IMR-90 (cell line): Measurements from ENCODE around the gene ADGRB3. TPM values are rescaled to one million over a fixed set of nuclear protein-coding genes. Genes with fewer than 3 reads are reported as not detected.
A peak's percentile ranks its signal among the peaks of the same experiment; 100 is the strongest.

Source experiments
- ATAC-seq: fragments of 200-7000 bp; cut with Tn5 transposase; 2 replicates; pipeline ENCODE4 v1.9.1; 2020; ENCODE audit warnings: low read depth, mild to moderate bottlenecking, moderate library complexity
- BruUV-seq: library from RNA; stranded (reverse); fragments of 400-500 nt; replicated peaks from 2 replicates; lab custom pipeline; 2021; lab: Mats Ljungman, UMichigan
- CTCF ChIA-PET: fragments of 300-600 bp; formaldehyde crosslinking; extraction: SDS; loops from one replicate; lab custom pipeline; 2021; ENCODE audit warnings: antibody characterized with exemption; lab: Yijun Ruan, JAX
- POLR2A ChIA-PET: fragments of 300-600 bp; sonication (Branson Sonifier 250); formaldehyde crosslinking; loops from one replicate; lab custom pipeline; 2022; ENCODE audit warnings: antibody characterized with exemption; ENCODE audit not compliant: unreplicated experiment; lab: Charles Lee
- DNase-seq: peaks from one replicate; pipeline ENCODE4 v3.0.0; 2013
- H2AFZ ChIP-seq: replicated peaks from 2 replicates; pipeline ENCODE3; 2013; ENCODE audit warnings: low read length, mild to moderate bottlenecking; ENCODE audit not compliant: poor library complexity
- H2AK5ac ChIP-seq: 2 replicates; pipeline ENCODE4 v1.6.1; 2013; ENCODE audit warnings: low read depth, low read length, inconsistent platforms
- H2AK9ac ChIP-seq: replicated peaks from 2 replicates; pipeline ENCODE3; 2013; ENCODE audit warnings: mild to moderate bottlenecking, low read depth, low read length, moderate library complexity; ENCODE audit not compliant: poor library complexity
- H2BK120ac ChIP-seq: 2 replicates; pipeline ENCODE4 v1.6.1; 2013; ENCODE audit warnings: low read depth, low read length, inconsistent platforms
- H2BK15ac ChIP-seq: 3 replicates; pipeline ENCODE4 v1.6.1; 2013; ENCODE audit warnings: low read depth, low read length, inconsistent platforms
- H2BK20ac ChIP-seq: 2 replicates; pipeline ENCODE4 v1.6.1; 2013; ENCODE audit warnings: low read depth, mild to moderate bottlenecking, inconsistent platforms, low read length, moderate library complexity
- H2BK5ac ChIP-seq: 2 replicates; pipeline ENCODE4 v1.6.1; 2013; ENCODE audit warnings: mild to moderate bottlenecking, low read depth, low read length, inconsistent platforms; ENCODE audit not compliant: poor library complexity, severe bottlenecking
- H3K14ac ChIP-seq: replicated peaks from 2 replicates; pipeline ENCODE4 v1.6.1; 2013; ENCODE audit warnings: low read depth, low read length, inconsistent platforms
- H3K18ac ChIP-seq: 2 replicates; pipeline ENCODE4 v1.6.1; 2013; ENCODE audit warnings: low read depth, low read length, control low read depth
- H3K23ac ChIP-seq: 2 replicates; pipeline ENCODE4 v1.6.1; 2013; ENCODE audit warnings: low read depth, low read length, inconsistent platforms
- H3K27ac ChIP-seq: 2 replicates; pipeline ENCODE4 v1.5.1; 2013; ENCODE audit warnings: mild to moderate bottlenecking, control low read depth, low read length; ENCODE audit not compliant: insufficient read depth
- H3K27me3 ChIP-seq: 2 replicates; pipeline ENCODE4 v1.6.1; 2013; ENCODE audit warnings: low read length; ENCODE audit not compliant: control insufficient read depth, insufficient read depth
- H3K36me3 ChIP-seq: 2 replicates; pipeline ENCODE4 v1.6.1; 2013; ENCODE audit warnings: low read length, mixed read lengths; ENCODE audit not compliant: control insufficient read depth, insufficient read depth
- H3K4ac ChIP-seq: 2 replicates; pipeline ENCODE4 v1.6.1; 2013; ENCODE audit warnings: low read depth, low read length, inconsistent platforms
- H3K4me1 ChIP-seq: 2 replicates; pipeline ENCODE4 v1.6.1; 2013; ENCODE audit warnings: low read length, mixed read lengths; ENCODE audit not compliant: control insufficient read depth, insufficient read depth
- H3K4me2 ChIP-seq: 2 replicates; pipeline ENCODE4 v1.6.1; 2013; ENCODE audit warnings: low read depth, mild to moderate bottlenecking, control low read depth, low read length, moderate library complexity
- H3K4me3 ChIP-seq: 2 replicates; pipeline ENCODE4 v1.5.1; 2013; ENCODE audit warnings: low read depth, mild to moderate bottlenecking, control low read depth, low read length, moderate library complexity; ENCODE audit not compliant: insufficient read depth
- H3K56ac ChIP-seq: 2 replicates; pipeline ENCODE4 v1.6.1; 2013; ENCODE audit warnings: low read length, inconsistent platforms; ENCODE audit not compliant: insufficient read depth; ENCODE audit errors: extremely low read depth
- H3K79me1 ChIP-seq, 2 experiments: 2 replicates each; pipeline ENCODE4 v1.6.1; 2013; ENCODE audit warnings: low read length in 2 of 2, inconsistent platforms in 1 of 2, low read depth in 1 of 2
- H3K9ac ChIP-seq: 2 replicates; pipeline ENCODE4 v1.6.1; 2013; ENCODE audit warnings: low read depth, low read length, control low read depth
- H3K9me1 ChIP-seq: 2 replicates; pipeline ENCODE4 v1.6.1; 2013; ENCODE audit warnings: low read length, inconsistent platforms; ENCODE audit not compliant: insufficient read depth
- H3K9me3 ChIP-seq: 2 replicates; pipeline ENCODE4 v1.6.1; 2013; ENCODE audit warnings: low read length; ENCODE audit not compliant: control insufficient read depth, insufficient read depth
- H4K20me1 ChIP-seq: 2 replicates; pipeline ENCODE4 v1.6.1; 2013; ENCODE audit warnings: low read length, inconsistent platforms; ENCODE audit not compliant: insufficient read depth
- H4K5ac ChIP-seq: 2 replicates; pipeline ENCODE4 v1.6.1; 2013; ENCODE audit warnings: mild to moderate bottlenecking, low read depth, low read length, control low read depth
- H4K8ac ChIP-seq, 2 experiments: 2 replicates each; pipeline ENCODE4 v1.6.1; 2013; ENCODE audit warnings: low read depth in 2 of 2, low read length in 2 of 2, control low read depth in 1 of 2, inconsistent platforms in 1 of 2
- H4K91ac ChIP-seq: 2 replicates; pipeline ENCODE4 v1.6.1; 2013; ENCODE audit warnings: low read depth, low read length, inconsistent platforms; ENCODE audit not compliant: insufficient read depth
- BHLHE40 ChIP-seq: fragments of 150-350 bp; IDR thresholded peaks from 2 replicates; pipeline ENCODE4 v1.6.1; 2016; ENCODE audit warnings: mild to moderate bottlenecking, low read depth, low read length
- CEBPB ChIP-seq: IDR thresholded peaks from 2 replicates; pipeline ENCODE4 v1.6.1; 2012; ENCODE audit warnings: low read depth, low read length, improper control_type of control experiment
- CTCF ChIP-seq: conservative IDR thresholded peaks from 2 replicates; pipeline ENCODE4 v1.5.1; 2012; ENCODE audit warnings: mild to moderate bottlenecking, low read depth, low read length, improper control_type of control experiment
- FOS ChIP-seq: fragments of 150-350 bp; IDR thresholded peaks from 2 replicates; pipeline ENCODE4 v1.6.1; 2016; ENCODE audit warnings: low read depth, low read length
- MXI1 ChIP-seq: IDR thresholded peaks from 2 replicates; pipeline ENCODE4 v1.6.1; 2012; ENCODE audit warnings: low read depth, mild to moderate bottlenecking, low read length, moderate library complexity, borderline replicate concordance
- SMC3 ChIP-seq: fragments of 150-350 bp; IDR thresholded peaks from 2 replicates; pipeline ENCODE4 v1.6.1; 2016; ENCODE audit warnings: low read depth, mild to moderate bottlenecking, antibody characterized with exemption, low read length, moderate library complexity
- USF2 ChIP-seq: fragments of 150-350 bp; IDR thresholded peaks from 2 replicates; pipeline ENCODE4 v1.6.1; 2017; ENCODE audit warnings: mild to moderate bottlenecking, antibody characterized with exemption, low read length, low read depth
- WGBS, 2 experiments: methylation state at CpG; one replicate each; pipeline versions ENCODE4 v1.1.5 to v1.1.7; 2013; ENCODE audit warnings: missing lambda C conversion rate in 2 of 2; ENCODE audit not compliant: insufficient read length in 1 of 2; ENCODE audit errors: extremely low coverage in 2 of 2; 5-methylcytosine and 5-hydroxymethylcytosine counted together
- dilution Hi-C: fragments of 300-500 bp; cut with HindIII; formaldehyde crosslinking; loops from one replicate; pipeline ENCODE4 v1.14.3; 2018; ENCODE audit warnings: low sequenced_read_pairs; ENCODE audit not compliant: unreplicated experiment
- in situ Hi-C: fragments of 300-500 bp; cut with MboI; formaldehyde crosslinking; loops from 3 replicates; pipeline ENCODE4 v1.14.3; 2019; ENCODE audit warnings: low sequenced_read_pairs, inconsistent platforms, mixed read lengths
- intact Hi-C: fragments of 100-400 bp; cut with micrococcal nuclease; formaldehyde crosslinking; loops from 2 replicates; pipeline ENCODE4 v1.10.0; 2022
- polyA plus RNA-seq, 3 experiments: library from polyadenylated mRNA; depleted of rRNA; stranded (reverse); fragments of >200 nt; gene quantifications; 2 replicates each; pipeline ENCODE4 v1.2.3, GENCODE V29; 2012; ENCODE audit warnings: low replicate concordance in 1 of 3
- total RNA-seq: library from RNA; depleted of rRNA; stranded (reverse); fragments of >200 nt; gene quantifications from 2 replicates; pipeline ENCODE4 v1.2.3, GENCODE V29; 2012

Gene ADGRB3
- total and polyA plus RNA-seq, 2 of the 4 experiments (the other 2 are of a cell fraction), result not detected

GRCh38 chr6:69105288-69105687 is 470.2 kb downstream of the ADGRB3 start:
- no peak for TF ChIP-seq MXI1
- no peak for TF ChIP-seq USF2
- no peak for TF ChIP-seq BHLHE40
- TF ChIP-seq SMC3, result no peak
- TF ChIP-seq FOS, result no peak
- peak; percentile 23; the same call in 1 of the 2 replicates for TF ChIP-seq CTCF
- TF ChIP-seq CEBPB, result no peak
- Histone ChIP-seq H3K9ac (no peak overlapping the region), H3K79me1 (no peaks in the 10 kb centered on the region), H3K18ac (no peak overlapping the region), H3K9me1 (no peaks in the 10 kb centered on the region), H4K20me1 (no peaks in the 10 kb centered on the region), H2BK20ac (no peak overlapping the region), H3K23ac (no peak overlapping the region), H3K4ac (no peak overlapping the region), H3K9me3 (no peaks in the 10 kb centered on the region), H3K4me2 (no peak overlapping the region), H2BK5ac (no peak overlapping the region), H3K14ac (no peak overlapping the region), H4K8ac (no peak overlapping the region), H4K91ac (no peak overlapping the region), H2AK5ac (no peak overlapping the region), H3K56ac (no peak overlapping the region), H2BK120ac (no peak overlapping the region), H3K4me1 (no peaks in the 10 kb centered on the region), H3K27me3 (no peaks in the 10 kb centered on the region), H2AFZ (no peak overlapping the region), H2AK9ac (no peak overlapping the region), H3K36me3 (no peaks in the 10 kb centered on the region), H4K5ac (no peak overlapping the region), H3K27ac (no peak overlapping the region), H2BK15ac (no peak overlapping the region), H3K4me3 (no peak overlapping the region)
- in situ Hi-C loops, result no loop called here
- ATAC-seq (no peak), DNase-seq (no peak)
- intact Hi-C loops, result no loop called here
- dilution Hi-C loops, result no loop called here
- no CpG with 5 or more reads among the region's 3 CpGs for WGBS, 2 experiments
- CTCF ChIA-PET, result no interaction called here
- POLR2A ChIA-PET, result no interaction called here
- BruUV-seq, result no TSS peak
